Measurements from ENCODE around the gene OR6N2. TPM values are rescaled to one million over a fixed set of nuclear protein-coding genes. Genes with fewer than 3 reads are reported as not detected.

OR6N2 gene
- total RNA-seq, 1 donor from 2014 or later: not detected

DNA sequence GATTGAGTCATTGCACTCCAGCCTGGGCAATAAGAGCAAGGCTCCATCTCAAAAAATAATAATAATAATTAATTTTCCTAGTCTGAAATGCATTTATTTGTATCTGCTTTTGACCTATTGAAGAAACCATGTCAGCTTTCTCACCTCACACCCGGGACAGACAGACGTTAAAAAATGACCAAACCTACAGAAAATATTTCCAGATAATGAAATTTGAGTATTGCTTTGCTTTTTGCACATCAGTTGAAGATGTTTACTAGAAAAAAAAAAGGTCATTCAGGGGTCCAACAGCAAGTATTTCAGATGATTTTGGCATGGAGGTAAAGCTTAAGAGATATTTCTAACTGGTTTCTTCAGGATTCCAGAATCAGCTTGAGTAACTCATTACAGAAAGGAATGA lies 26.6 kb downstream of the OR6N2 start, which contains the start of gene OR6K6:
Gene OR6K6 (plus strand): TSS at position 301 of the 400 bp plus-strand sequence. CDS start 168 bp downstream, outside the sequence.
- H3K9me3 ChIP-seq (replicated peaks): no peaks in the 10 kb centered on the region
- no peaks in the 10 kb centered on the region for H3K27me3 ChIP-seq (ENCODE audit: low read depth)
- TF ChIP-seq, protein P1, sequence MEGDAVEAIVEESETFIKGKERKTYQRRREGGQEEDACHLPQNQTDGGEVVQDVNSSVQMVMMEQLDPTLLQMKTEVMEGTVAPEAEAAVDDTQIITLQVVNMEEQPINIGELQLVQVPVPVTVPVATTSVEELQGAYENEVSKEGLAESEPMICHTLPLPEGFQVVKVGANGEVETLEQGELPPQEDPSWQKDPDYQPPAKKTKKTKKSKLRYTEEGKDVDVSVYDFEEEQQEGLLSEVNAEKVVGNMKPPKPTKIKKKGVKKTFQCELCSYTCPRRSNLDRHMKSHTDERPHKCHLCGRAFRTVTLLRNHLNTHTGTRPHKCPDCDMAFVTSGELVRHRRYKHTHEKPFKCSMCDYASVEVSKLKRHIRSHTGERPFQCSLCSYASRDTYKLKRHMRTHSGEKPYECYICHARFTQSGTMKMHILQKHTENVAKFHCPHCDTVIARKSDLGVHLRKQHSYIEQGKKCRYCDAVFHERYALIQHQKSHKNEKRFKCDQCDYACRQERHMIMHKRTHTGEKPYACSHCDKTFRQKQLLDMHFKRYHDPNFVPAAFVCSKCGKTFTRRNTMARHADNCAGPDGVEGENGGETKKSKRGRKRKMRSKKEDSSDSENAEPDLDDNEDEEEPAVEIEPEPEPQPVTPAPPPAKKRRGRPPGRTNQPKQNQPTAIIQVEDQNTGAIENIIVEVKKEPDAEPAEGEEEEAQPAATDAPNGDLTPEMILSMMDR (IDR thresholded peaks at IDR 0.05; ENCODE audit: borderline replicate concordance): no peak
- no peaks in the 10 kb centered on the region for H3K4me1 ChIP-seq
- no peak within 1 kb of the TSS for H3K27ac ChIP-seq (replicated peaks)
- no peak within 1 kb of the TSS for H3K4me3 ChIP-seq
- intact Hi-C loops (cut with micrococcal nuclease): loop anchor here (10.0 kb wide), 1 partner anchor 90 kb away; no protein-coding TSS in a partner anchor
- H3K36me3 ChIP-seq: no peaks in the 10 kb centered on the region
- no peak for DNase-seq

DNA sequence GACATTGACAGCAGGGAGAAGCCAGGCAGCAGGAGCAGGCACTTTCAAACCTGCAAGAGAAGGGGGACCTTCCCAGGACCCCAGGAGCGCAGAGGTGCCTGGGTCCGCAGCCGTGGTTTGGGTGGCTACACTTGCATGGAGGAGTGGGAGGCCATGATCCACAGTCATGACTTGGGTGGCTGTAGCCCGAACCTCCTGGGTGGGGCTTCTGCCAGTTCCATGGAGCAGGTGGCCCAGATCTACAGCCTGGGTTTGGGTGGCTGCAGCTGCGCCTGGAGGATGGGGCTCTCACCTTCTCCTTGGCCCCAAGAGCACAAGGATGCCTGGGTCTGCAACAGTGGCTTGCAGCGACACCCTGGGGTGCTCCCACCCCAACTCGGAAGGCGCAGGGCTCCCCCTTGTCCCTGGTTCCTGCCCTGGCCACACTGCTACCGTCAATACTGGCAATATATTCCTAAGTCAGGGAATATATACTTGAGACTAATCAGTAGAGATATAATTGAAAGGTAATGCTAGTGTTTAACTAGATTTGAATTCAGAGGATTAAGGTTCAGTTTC lies 28.8 kb downstream of the OR6N2 start:
- intact Hi-C loops (cut with micrococcal nuclease): loop anchor here (10.0 kb wide), 1 partner anchor 87 kb away; no protein-coding TSS in a partner anchor
- no peak for DNase-seq

DNA sequence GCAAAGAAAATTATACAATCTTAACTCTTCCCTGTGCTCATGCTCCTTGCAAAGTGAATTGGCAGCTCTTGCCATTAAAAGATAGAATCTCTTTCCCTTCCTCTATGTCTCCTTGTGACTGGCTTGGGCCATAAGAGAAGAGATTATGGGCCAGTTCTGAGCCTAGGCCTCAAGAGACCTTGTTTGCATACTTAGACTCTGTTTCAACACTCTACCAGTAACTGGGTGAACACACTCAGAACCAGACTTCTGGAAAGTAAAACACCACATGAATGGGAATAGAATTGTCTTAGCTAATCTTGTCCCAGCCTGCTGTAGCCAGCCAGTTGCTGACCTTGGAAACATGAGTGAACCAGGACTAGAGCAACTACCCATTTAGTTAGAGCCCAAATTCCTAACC lies 45.2 kb downstream of the OR6N2 start:
- DNase-seq: no peak
- Histone ChIP-seq H3K27me3 (ENCODE audit: low read depth) (no peaks in the 10 kb centered on the region), H3K27ac (replicated peaks) (no peak overlapping the region), H3K36me3 (no peaks in the 10 kb centered on the region), H3K9me3 (replicated peaks) (no peaks in the 10 kb centered on the region), H3K4me1 (no peaks in the 10 kb centered on the region), H3K4me3 (no peak overlapping the region)
- TF ChIP-seq, protein P1 (IDR thresholded peaks at IDR 0.05; ENCODE audit: borderline replicate concordance): no peak
- intact Hi-C loops (cut with micrococcal nuclease): no loop called here

More for the DNA sequence above, 28.8 kb downstream of the OR6N2 start:
- TF ChIP-seq, protein P1 (IDR thresholded peaks at IDR 0.05; ENCODE audit: borderline replicate concordance): no peak
- no peaks in the 10 kb centered on the region for H3K4me1 ChIP-seq
- no peaks in the 10 kb centered on the region for H3K27me3 ChIP-seq (ENCODE audit: low read depth)
- H3K4me3 ChIP-seq: no peak overlapping the region
- H3K9me3 ChIP-seq (replicated peaks): no peaks in the 10 kb centered on the region
- no peaks in the 10 kb centered on the region for H3K36me3 ChIP-seq
- H3K27ac ChIP-seq (replicated peaks): no peak overlapping the region

DNA sequence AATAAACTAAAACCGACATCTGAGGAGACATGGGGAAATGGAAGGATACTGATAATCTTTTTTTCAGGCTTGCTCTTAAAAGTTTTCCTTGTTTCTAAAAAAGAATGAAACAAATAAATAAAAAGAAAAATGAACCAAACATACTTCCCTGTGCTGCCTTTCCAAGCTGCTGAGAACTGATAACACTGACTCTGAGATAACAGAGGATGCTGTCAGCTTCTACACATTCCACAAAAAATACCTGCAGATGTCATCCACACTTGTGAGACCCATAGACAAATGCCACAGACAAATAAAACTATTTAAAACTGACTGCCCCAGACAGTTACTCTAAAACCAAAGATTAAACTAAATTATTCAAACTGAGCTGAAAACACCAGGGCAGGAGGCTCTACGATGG lies 48.5 kb downstream of the OR6N2 start:
- TF ChIP-seq, protein P1 (IDR thresholded peaks at IDR 0.05; ENCODE audit: borderline replicate concordance): no peak
- intact Hi-C loops (cut with micrococcal nuclease): no loop called here
- H3K4me3 ChIP-seq: no peak overlapping the region
- H3K27me3 ChIP-seq (ENCODE audit: low read depth): no peaks in the 10 kb centered on the region
- H3K9me3 ChIP-seq (replicated peaks): no peaks in the 10 kb centered on the region
- no peak for DNase-seq
- H3K4me1 ChIP-seq: no peaks in the 10 kb centered on the region
- H3K27ac ChIP-seq (replicated peaks): no peak overlapping the region
- H3K36me3 ChIP-seq: no peaks in the 10 kb centered on the region

DNA sequence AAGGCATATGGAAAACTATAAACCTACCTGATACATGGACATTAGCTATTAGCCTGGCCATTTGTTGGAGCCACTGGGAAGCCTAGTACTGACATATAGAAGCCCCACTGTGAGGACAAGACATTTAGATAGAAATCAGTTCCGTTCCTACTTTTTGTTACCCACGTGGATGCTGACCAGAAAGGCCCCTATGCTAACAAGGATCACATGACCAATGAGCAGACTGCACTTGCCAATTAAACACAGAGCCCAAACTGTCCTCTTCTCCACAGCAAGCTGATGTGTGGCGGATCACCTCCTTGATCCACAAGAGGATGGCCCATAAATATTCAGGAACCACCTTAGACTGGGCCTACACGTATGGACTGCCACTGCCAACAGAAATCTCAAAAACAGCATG lies 49.3 kb downstream of the OR6N2 start:
- H3K9me3 ChIP-seq (replicated peaks): no peaks in the 10 kb centered on the region
- no peaks in the 10 kb centered on the region for H3K27me3 ChIP-seq (ENCODE audit: low read depth)
- no peaks in the 10 kb centered on the region for H3K4me1 ChIP-seq
- no peak overlapping the region for H3K27ac ChIP-seq (replicated peaks)
- TF ChIP-seq, protein P1 (IDR thresholded peaks at IDR 0.05; ENCODE audit: borderline replicate concordance): no peak
- no peak for DNase-seq
- H3K4me3 ChIP-seq: no peak overlapping the region
- intact Hi-C loops (cut with micrococcal nuclease): no loop called here
- no peaks in the 10 kb centered on the region for H3K36me3 ChIP-seq
